22Rv1 (cell line): ENCODE measurements around the gene TMIGD1.

Experiments used
- ZFX ChIP-seq: fragments of 450-650 bp; IDR thresholded peaks from 2 replicates; pipeline ENCODE4 v1.6.1; 2017; ENCODE audit warnings: antibody characterized with exemption, borderline replicate concordance
- TF ChIP-seq, protein P1 (sequence below): fragments of 450-650 bp; IDR thresholded peaks from 2 replicates; pipeline ENCODE4 v1.5.1; 2017; ENCODE audit warnings: mild to moderate bottlenecking

DNA sequence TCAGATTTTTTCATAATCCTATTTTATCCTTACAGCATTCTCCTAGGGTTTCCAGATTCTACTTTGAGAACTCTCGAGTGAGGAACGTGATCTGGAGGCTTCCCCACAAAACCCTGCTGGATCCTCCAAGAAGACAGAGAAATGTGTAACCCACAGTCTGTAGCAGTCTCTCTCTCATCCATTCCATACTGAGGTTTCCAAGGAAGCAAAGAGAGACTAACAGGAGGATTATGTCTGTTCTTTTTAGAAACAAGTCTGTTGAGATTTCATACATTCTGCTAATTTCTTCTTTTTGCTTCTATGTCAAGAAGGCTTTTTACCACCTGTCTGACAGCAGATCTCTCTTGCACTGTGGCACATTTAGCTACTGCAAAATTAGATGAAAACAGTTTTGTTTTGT is 18.8 kb downstream of the TMIGD1 start:
- TF ChIP-seq, protein P1, sequence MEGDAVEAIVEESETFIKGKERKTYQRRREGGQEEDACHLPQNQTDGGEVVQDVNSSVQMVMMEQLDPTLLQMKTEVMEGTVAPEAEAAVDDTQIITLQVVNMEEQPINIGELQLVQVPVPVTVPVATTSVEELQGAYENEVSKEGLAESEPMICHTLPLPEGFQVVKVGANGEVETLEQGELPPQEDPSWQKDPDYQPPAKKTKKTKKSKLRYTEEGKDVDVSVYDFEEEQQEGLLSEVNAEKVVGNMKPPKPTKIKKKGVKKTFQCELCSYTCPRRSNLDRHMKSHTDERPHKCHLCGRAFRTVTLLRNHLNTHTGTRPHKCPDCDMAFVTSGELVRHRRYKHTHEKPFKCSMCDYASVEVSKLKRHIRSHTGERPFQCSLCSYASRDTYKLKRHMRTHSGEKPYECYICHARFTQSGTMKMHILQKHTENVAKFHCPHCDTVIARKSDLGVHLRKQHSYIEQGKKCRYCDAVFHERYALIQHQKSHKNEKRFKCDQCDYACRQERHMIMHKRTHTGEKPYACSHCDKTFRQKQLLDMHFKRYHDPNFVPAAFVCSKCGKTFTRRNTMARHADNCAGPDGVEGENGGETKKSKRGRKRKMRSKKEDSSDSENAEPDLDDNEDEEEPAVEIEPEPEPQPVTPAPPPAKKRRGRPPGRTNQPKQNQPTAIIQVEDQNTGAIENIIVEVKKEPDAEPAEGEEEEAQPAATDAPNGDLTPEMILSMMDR: no peak
- no peak for TF ChIP-seq ZFX
